GM12878 (cell line): ENCODE measurements around the gene IL20RA. TPM values are rescaled to one million over a fixed set of nuclear protein-coding genes. Genes with fewer than 3 reads are reported as not detected.

ENCODE experiments used
- ATAC-seq: fragments of 200-7000 bp; cut with Tn5 transposase; 3 replicates; pipeline ENCODE4 v1.9.1; 2020; ENCODE audit warnings: mild to moderate bottlenecking, moderate library complexity
- BruUV-seq: library from RNA; stranded (reverse); fragments of 400-500 nt; replicated peaks from 2 replicates; lab custom pipeline; 2021; lab: Mats Ljungman, UMichigan
- CTCF ChIA-PET: fragments of 300-600 bp; sonication (Branson Sonifier 250); formaldehyde crosslinking; extraction: SDS; loops from one replicate; lab custom pipeline; 2021; ENCODE audit warnings: inconsistent platforms; lab: Yijun Ruan, JAX
- POLR2A ChIA-PET: fragments of 350-600 bp; formaldehyde crosslinking; extraction: SDS; loops from one replicate; lab custom pipeline; 2021; ENCODE audit warnings: inconsistent platforms; lab: Charles Lee
- RAD21 ChIA-PET: fragments of 300-600 bp; sonication (Branson Sonifier 250); formaldehyde crosslinking; loops from one replicate; lab custom pipeline; 2023; ENCODE audit warnings: antibody characterized with exemption; ENCODE audit not compliant: unreplicated experiment; lab: Charles Lee
- SMC1A ChIA-PET: fragments of 300-600 bp; sonication (Branson Sonifier 250); formaldehyde crosslinking; loops from one replicate; lab custom pipeline; 2023; ENCODE audit not compliant: unreplicated experiment, uncharacterized antibody; lab: Charles Lee
- DNase-seq: peaks from one replicate; pipeline ENCODE4 v3.0.0-alpha.2; 2011; ENCODE audit warnings: low read depth, low spot score
- FAIRE-seq: peaks from 3 replicates; lab custom pipeline; 2011; peaks lifted over from hg19 to GRCh38; lab: Jason Lieb, UNC
- H2AFZ ChIP-seq: 2 replicates; pipeline ENCODE4 v1.6.0; 2011; ENCODE audit warnings: low read depth, low read length, control low read depth; ENCODE audit not compliant: control insufficient read depth
- H3K27ac ChIP-seq: 2 replicates; pipeline ENCODE4 v1.5.1; 2011; ENCODE audit warnings: control low read depth; ENCODE audit not compliant: control insufficient read depth, insufficient read depth
- H3K27me3 ChIP-seq, 2 experiments: replicated peaks in 1 of 2; 2 replicates each; pipeline versions ENCODE4 v1.6.0 to v1.6.1; 2011; ENCODE audit warnings: low read length in 1 of 2; ENCODE audit not compliant: control insufficient read depth in 2 of 2, insufficient read depth in 2 of 2
- H3K36me3 ChIP-seq, 2 experiments: 2 replicates each; pipeline ENCODE4 v1.5.1; 2011; ENCODE audit warnings: low read length in 1 of 2; ENCODE audit not compliant: control insufficient read depth in 2 of 2, insufficient read depth in 2 of 2
- H3K4me1 ChIP-seq: 2 replicates; pipeline ENCODE4 v1.6.1; 2011; ENCODE audit warnings: mild to moderate bottlenecking, low read length, moderate library complexity, mixed read lengths; ENCODE audit not compliant: control insufficient read depth, insufficient read depth
- H3K4me2 ChIP-seq: 2 replicates; pipeline ENCODE4 v1.6.0; 2011; ENCODE audit warnings: control low read depth; ENCODE audit not compliant: control insufficient read depth, insufficient read depth
- H3K4me3 ChIP-seq: fragments of 200-600 bp; sonication (generic); 2 replicates; pipeline ENCODE4 v1.5.1; 2016
- H3K79me2 ChIP-seq: 2 replicates; pipeline ENCODE4 v1.6.0; 2011; ENCODE audit warnings: low read length; ENCODE audit not compliant: control insufficient read depth, insufficient read depth
- H3K9ac ChIP-seq: 2 replicates; pipeline ENCODE4 v1.8.0; 2011; ENCODE audit warnings: low read length, control low read depth, mixed read lengths; ENCODE audit not compliant: control insufficient read depth, insufficient read depth
- H3K9me3 ChIP-seq: replicated peaks from 3 replicates; pipeline ENCODE4 v1.5.1; 2011; ENCODE audit warnings: mild to moderate bottlenecking, low read length; ENCODE audit not compliant: control insufficient read depth, insufficient read depth
- H4K20me1 ChIP-seq: 2 replicates; pipeline ENCODE4 v1.6.0; 2011; ENCODE audit not compliant: control insufficient read depth, insufficient read depth
- ATF3 ChIP-seq: IDR thresholded peaks from 2 replicates; pipeline ENCODE4 v1.6.1; 2011; ENCODE audit warnings: low read depth, mild to moderate bottlenecking, low read length, moderate library complexity, borderline replicate concordance; ENCODE audit errors: extremely low read depth
- ATF7 ChIP-seq: fragments of 450-650 bp; IDR thresholded peaks from 2 replicates; pipeline ENCODE4 v1.6.1; 2016; ENCODE audit warnings: low read depth, mild to moderate bottlenecking
- CBX5 ChIP-seq: sonication (generic); IDR thresholded peaks from 2 replicates; pipeline ENCODE4 v1.6.1; 2016; ENCODE audit warnings: low read depth, moderate library complexity, mild to moderate bottlenecking, inconsistent platforms
- FOXK2 ChIP-seq: fragments of 450-650 bp; IDR thresholded peaks from 2 replicates; pipeline ENCODE4 v1.6.1; 2017; ENCODE audit warnings: mild to moderate bottlenecking, moderate library complexity
- FOXM1 ChIP-seq: IDR thresholded peaks from 2 replicates; pipeline ENCODE4 v1.6.1; 2012; ENCODE audit warnings: low read depth, mild to moderate bottlenecking, inconsistent platforms, low read length, moderate library complexity
- NBN ChIP-seq: fragments of 450-650 bp; IDR thresholded peaks from 2 replicates; pipeline ENCODE4 v1.6.1; 2016
- NR2C2 ChIP-seq: IDR thresholded peaks from 2 replicates; pipeline ENCODE4 v1.6.1; 2011; ENCODE audit warnings: borderline replicate concordance, low read depth; ENCODE audit not compliant: control insufficient read depth, insufficient read length
- RAD21 ChIP-seq: IDR thresholded peaks from 2 replicates; pipeline ENCODE4 v1.6.1; 2011; ENCODE audit warnings: mild to moderate bottlenecking, low read depth, low read length, moderate library complexity; ENCODE audit not compliant: insufficient read depth
- RUNX3 ChIP-seq: IDR thresholded peaks from 2 replicates; pipeline ENCODE4 v1.6.1; 2012; ENCODE audit warnings: low read length, inconsistent platforms
- TARDBP ChIP-seq: IDR thresholded peaks from 2 replicates; pipeline ENCODE4 v1.6.1; 2016; ENCODE audit warnings: borderline replicate concordance
- ZNF207 ChIP-seq: fragments of 450-650 bp; IDR thresholded peaks from 2 replicates; pipeline ENCODE4 v1.6.1; 2014; ENCODE audit warnings: antibody characterized with exemption, mild to moderate bottlenecking, borderline replicate concordance
- ZNF622 ChIP-seq: fragments of 450-650 bp; IDR thresholded peaks from 2 replicates; pipeline ENCODE4 v1.6.1; 2017; ENCODE audit warnings: mild to moderate bottlenecking, inconsistent platforms
- WGBS: methylation state at CpG from one replicate; pipeline ENCODE4 v1.1.6; 2016; ENCODE audit warnings: low lambda C conversion rate; ENCODE audit not compliant: insufficient replicate concordance, insufficient coverage; ENCODE audit errors: missing lambda C conversion rate; 5-methylcytosine and 5-hydroxymethylcytosine counted together
- in situ Hi-C: fragments of 300-500 bp; cut with MboI; formaldehyde crosslinking; loops from 9 replicates; pipeline ENCODE4 v1.14.3; 2018; ENCODE audit warnings: mixed read lengths
- intact Hi-C: fragments of 100-400 bp; cut with micrococcal nuclease; formaldehyde crosslinking; loops from one replicate; pipeline ENCODE4 v1.14.2; 2022; ENCODE audit not compliant: unreplicated experiment
- polyA plus RNA-seq, 11 experiments: library from polyadenylated mRNA; depleted of rRNA in 4 of 11; unstranded in 6 of 11; stranded (reverse) in 5 of 11; fragments of >200 nt; fragmentation: Nextera tagmentation in 4 of 11; fragmentation: Illumina TruSeq in 1 of 11; extraction: Ambion mirVana in 4 of 11; extraction: Trizol in 1 of 11; gene quantifications; 1 replicate in 1 of 11; 2 replicates in 10 of 11; pipeline versions ENCODE4 v1.2.1 to v1.2.3, GENCODE V29; 2011 to 2016; ENCODE audit warnings: inconsistent platforms in 2 of 11, missing spikeins in 2 of 11, low read depth in 1 of 11
- total RNA-seq, 4 experiments: library from RNA; depleted of rRNA in 3 of 4; stranded (reverse); fragments of >200 nt in 3 of 4; fragmentation: Illumina TruSeq in 1 of 4; extraction: Trizol in 1 of 4; gene quantifications; 2 replicates each; pipeline versions ENCODE4 v1.2.1 to v1.2.3, GENCODE V29; 2013 to 2021

The IL20RA gene
- total and polyA plus RNA-seq, 10 of the 15 experiments (the other 5 are each of a cell fraction or from before 2014, with no cell fraction given): 0.02 to 0.16 (median 0.09) TPM; not detected in 3

- H3K27me3 ChIP-seq: no peaks in the 10 kb centered on the region; a peak in 1 of 4 replicates
- intact Hi-C loops: no loop called here
- WGBS: 26% methylated on average over 2 of the region's 2 CpGs
- ATAC-seq (no peak), DNase-seq (no peak), FAIRE-seq (no peak)
- no peak overlapping the region for H3K4me3 ChIP-seq
- peaks cover 1% of the 10 kb centered on the region; the same call in 2 of the 3 replicates for H3K9me3 ChIP-seq
- CTCF ChIA-PET: interaction anchor here (0.5 to 0.7 kb wide), 2 partner anchors 40 to 242 kb away, joined by 3 read pairs; no protein-coding TSS in a partner anchor
- no peak overlapping the region for H2AFZ ChIP-seq
- H3K4me1 ChIP-seq: no peaks in the 10 kb centered on the region
- no TSS peak for BruUV-seq
- H3K79me2 ChIP-seq: no peaks in the 10 kb centered on the region
- H4K20me1 ChIP-seq: no peaks in the 10 kb centered on the region
- TF ChIP-seq NBN (no peak), RAD21 (no peak), ATF7 (no peak), ZNF622 (no peak), RUNX3 (no peak), CBX5 (no peak), FOXK2 (no peak), ATF3 (no peak), NR2C2 (no peak), FOXM1 (no peak), TARDBP (no peak), ZNF207 (no peak)
- SMC1A ChIA-PET: interaction anchor here (1.0 kb wide), 1 partner anchor 61 kb away, joined by 3 read pairs; no protein-coding TSS in a partner anchor
- in situ Hi-C loops: no loop called here
- H3K27ac ChIP-seq: no peak overlapping the region
- POLR2A ChIA-PET: interaction anchor here (0.6 kb wide), 1 partner anchor 15 kb away, joined by 3 read pairs; no protein-coding TSS in a partner anchor
- H3K4me2 ChIP-seq: no peak overlapping the region
- no peak overlapping the region for H3K9ac ChIP-seq
- H3K36me3 ChIP-seq: no peaks in the 10 kb centered on the region
- RAD21 ChIA-PET: interaction anchor here (1.0 kb wide), 1 partner anchor 608 kb away, joined by 3 read pairs; no protein-coding TSS in a partner anchor
Measured at GRCh38 chr6:137028912-137029311, 15.9 kb downstream of the IL20RA start.
